H1 (cell line): Measurements from ENCODE around the gene NR5A1. TPM values are rescaled to one million over a fixed set of nuclear protein-coding genes. Genes with fewer than 3 reads are reported as not detected.

Source experiments
- CTCF ChIA-PET: fragments of 300-600 bp; sonication (Branson Sonifier 250); formaldehyde crosslinking; loops from one replicate; lab custom pipeline; 2021; ENCODE audit not compliant: partially characterized antibody; lab: Charles Lee
- POLR2A ChIA-PET: fragments of 300-600 bp; sonication (Branson Sonifier 250); formaldehyde crosslinking; loops from one replicate; lab custom pipeline; 2021; ENCODE audit warnings: inconsistent platforms; ENCODE audit not compliant: partially characterized antibody; lab: Charles Lee
- DNase-seq, 2 experiments: peaks; one replicate each; pipeline versions ENCODE4 v3.0.0 to v3.0.0-alpha.2; 2010 to 2022; ENCODE audit warnings: low spot score in 2 of 2, low read depth in 1 of 2, mixed read lengths in 1 of 2
- FAIRE-seq: peaks from 2 replicates; lab custom pipeline; 2011; peaks lifted over from hg19 to GRCh38; lab: Jason Lieb, UNC
- H2AFZ ChIP-seq: 2 replicates; pipeline ENCODE4 v1.8.1; 2012; ENCODE audit warnings: low read length, inconsistent platforms
- H2AK5ac ChIP-seq: 2 replicates; pipeline ENCODE4 v1.6.1; 2013; ENCODE audit warnings: low read depth, low read length
- H2BK120ac ChIP-seq: replicated peaks from 2 replicates; pipeline ENCODE3; 2013; ENCODE audit warnings: low read depth, low read length, inconsistent platforms
- H2BK12ac ChIP-seq: 2 replicates; pipeline ENCODE4 v1.6.1; 2013; ENCODE audit warnings: low read depth, low read length
- H2BK15ac ChIP-seq: 2 replicates; pipeline ENCODE4 v1.6.1; 2013; ENCODE audit warnings: low read length
- H2BK20ac ChIP-seq: 2 replicates; pipeline ENCODE4 v1.6.1; 2013; ENCODE audit warnings: low read length
- H2BK5ac ChIP-seq: 2 replicates; pipeline ENCODE4 v1.6.1; 2013; ENCODE audit warnings: low read depth, low read length
- H3K14ac ChIP-seq: 2 replicates; pipeline ENCODE4 v1.6.1; 2013; ENCODE audit warnings: inconsistent platforms; ENCODE audit not compliant: insufficient read length
- H3K18ac ChIP-seq: 2 replicates; pipeline ENCODE4 v1.6.1; 2013; ENCODE audit warnings: low read length; ENCODE audit errors: extremely low read depth
- H3K23ac ChIP-seq: 2 replicates; pipeline ENCODE4 v1.6.1; 2013; ENCODE audit warnings: inconsistent platforms; ENCODE audit not compliant: insufficient read length
- H3K23me2 ChIP-seq: 2 replicates; pipeline ENCODE4 v1.6.1; 2013; ENCODE audit warnings: low read depth, low read length
- H3K27ac ChIP-seq: 2 replicates; pipeline ENCODE4 v1.6.1; 2011; ENCODE audit warnings: low read depth, low read length, inconsistent platforms
- H3K27me3 ChIP-seq, 4 experiments: replicated peaks in 1 of 4; 1 replicate in 1 of 4; 2 replicates in 3 of 4; pipeline versions ENCODE4 v1.6.1 to v1.8.1; 2011 to 2013; ENCODE audit warnings: low read length in 3 of 4, mild to moderate bottlenecking in 3 of 4, inconsistent platforms in 2 of 4, mixed read lengths in 2 of 4, moderate library complexity in 1 of 4; ENCODE audit not compliant: control insufficient read depth in 3 of 4, insufficient read depth in 3 of 4; ENCODE audit errors: extremely low read depth in 1 of 4
- H3K36me3 ChIP-seq, 4 experiments: 2 replicates each; pipeline versions ENCODE4 v1.6.1 to v1.8.1; 2011 to 2013; ENCODE audit warnings: mild to moderate bottlenecking in 4 of 4, low read length in 3 of 4, moderate library complexity in 2 of 4, control low read depth in 1 of 4, inconsistent platforms in 1 of 4; ENCODE audit not compliant: insufficient read depth in 4 of 4, control insufficient read depth in 2 of 4
- H3K4ac ChIP-seq: replicated peaks from 2 replicates; pipeline ENCODE3; 2013; ENCODE audit warnings: low read length, low read depth, mixed read lengths, inconsistent platforms; ENCODE audit not compliant: insufficient read length
- H3K4me1 ChIP-seq, 4 experiments: replicated peaks in 1 of 4; 1 replicate in 1 of 4; 2 replicates in 3 of 4; pipeline versions ENCODE4 v1.6.1 to v1.8.1; 2011 to 2013; ENCODE audit warnings: low read length in 3 of 4, inconsistent platforms in 2 of 4, mixed read lengths in 1 of 4; ENCODE audit not compliant: insufficient read depth in 4 of 4, control insufficient read depth in 3 of 4
- H3K4me2 ChIP-seq, 2 experiments: 2 replicates each; pipeline versions ENCODE4 v1.6.1 to v1.8.1; 2011 to 2013; ENCODE audit warnings: low read depth in 2 of 2, low read length in 2 of 2, control low read depth in 1 of 2, inconsistent platforms in 1 of 2, mild to moderate bottlenecking in 1 of 2; ENCODE audit not compliant: insufficient read depth in 1 of 2
- H3K4me3 ChIP-seq, 4 experiments: fragments of 200-600, 300-600 bp in 1 of 4; sonication (generic), shearing (Covaris generic), sonication (Bioruptor Twin) in 1 of 4; 2 replicates each; pipeline versions ENCODE4 v1.5.1 to v1.8.1; 2011 to 2016; ENCODE audit warnings: low read length in 4 of 4, low read depth in 3 of 4, control low read depth in 2 of 4, inconsistent platforms in 2 of 4, mild to moderate bottlenecking in 2 of 4, mixed read lengths in 1 of 4, moderate library complexity in 1 of 4; ENCODE audit not compliant: insufficient read depth in 2 of 4; ENCODE audit errors: extremely low read depth in 1 of 4
- H3K56ac ChIP-seq: replicated peaks from 2 replicates; pipeline ENCODE3; 2013; ENCODE audit warnings: low read depth, mild to moderate bottlenecking, mixed read lengths, low read length, inconsistent platforms; ENCODE audit not compliant: insufficient read length
- H3K79me1 ChIP-seq: 2 replicates; pipeline ENCODE4 v1.6.1; 2013; ENCODE audit warnings: low read depth, low read length, control low read depth
- H3K79me2 ChIP-seq, 2 experiments: 2 replicates each; pipeline versions ENCODE4 v1.6.1 to v1.8.1; 2012 to 2013; ENCODE audit warnings: low read length in 2 of 2, mild to moderate bottlenecking in 2 of 2, inconsistent platforms in 1 of 2; ENCODE audit not compliant: insufficient read depth in 2 of 2, control insufficient read depth in 1 of 2
- H3K9ac ChIP-seq, 4 experiments: replicated peaks in 1 of 4; 1 replicate in 1 of 4; 2 replicates in 3 of 4; pipeline versions ENCODE4 v1.6.1 to v1.8.1; 2011 to 2013; ENCODE audit warnings: low read depth in 3 of 4, low read length in 3 of 4, control low read depth in 2 of 4, mild to moderate bottlenecking in 2 of 4, moderate library complexity in 2 of 4, inconsistent platforms in 1 of 4; ENCODE audit errors: extremely low read depth in 1 of 4
- H3K9me3 ChIP-seq, 2 experiments: 2 replicates each; pipeline versions ENCODE4 v1.6.1 to v1.8.1; 2012 to 2013; ENCODE audit warnings: mild to moderate bottlenecking in 2 of 2, moderate library complexity in 2 of 2, control low read depth in 1 of 2, inconsistent platforms in 1 of 2, low read depth in 1 of 2, low read length in 1 of 2, mixed read lengths in 1 of 2; ENCODE audit not compliant: insufficient read depth in 2 of 2
- H4K20me1 ChIP-seq, 2 experiments: replicated peaks in 1 of 2; 2 replicates each; pipeline versions ENCODE3 to v1.8.1; 2011 to 2013; ENCODE audit warnings: inconsistent platforms in 2 of 2, low read length in 2 of 2, mild to moderate bottlenecking in 1 of 2; ENCODE audit not compliant: insufficient read depth in 2 of 2, control insufficient read depth in 1 of 2
- H4K5ac ChIP-seq: 2 replicates; pipeline ENCODE4 v1.6.1; 2013; ENCODE audit warnings: low read length, low read depth, mixed read lengths, inconsistent platforms; ENCODE audit not compliant: insufficient read length
- H4K8ac ChIP-seq: 2 replicates; pipeline ENCODE4 v1.8.0; 2013; ENCODE audit warnings: mild to moderate bottlenecking, moderate library complexity, low read length, inconsistent platforms; ENCODE audit not compliant: insufficient read depth; ENCODE audit errors: extremely low read depth
- H4K91ac ChIP-seq: replicated peaks from 2 replicates; pipeline ENCODE3; 2013; ENCODE audit warnings: low read length, mixed read lengths, inconsistent platforms; ENCODE audit not compliant: insufficient read length
- CBX5 ChIP-seq: fragments of 300-800, 300-1000 bp; sonication (generic); IDR thresholded peaks from 2 replicates; pipeline ENCODE4 v1.7.1; 2016; ENCODE audit warnings: antibody characterized with exemption, low read length, low read depth
- CEBPB ChIP-seq: IDR thresholded peaks from 2 replicates; pipeline ENCODE4 v1.6.1; 2012; ENCODE audit warnings: low read depth, low read length
- HDAC2 ChIP-seq, 2 experiments: fragments of 300-600 bp in 1 of 2; sonication (generic) in 1 of 2; IDR thresholded peaks; 2 replicates each; pipeline ENCODE4 v1.6.1; 2011 to 2012; ENCODE audit warnings: low read depth in 2 of 2, low read length in 2 of 2, mild to moderate bottlenecking in 2 of 2, moderate library complexity in 2 of 2, borderline replicate concordance in 1 of 2, inconsistent platforms in 1 of 2
- HDAC6 ChIP-seq: IDR thresholded peaks from one replicate; pipeline ENCODE4 v1.7.1; 2012; ENCODE audit warnings: low read depth, mild to moderate bottlenecking, inconsistent platforms, low read length, moderate library complexity
- RAD21 ChIP-seq, 2 experiments: IDR thresholded peaks in 1 of 2; conservative IDR thresholded peaks in 1 of 2; 2 replicates each; pipeline ENCODE4 v1.6.1; 2011; ENCODE audit warnings: low read depth in 2 of 2, low read length in 2 of 2, improper control_type of control experiment in 1 of 2, inconsistent platforms in 1 of 2, mild to moderate bottlenecking in 1 of 2, moderate library complexity in 1 of 2
- RNF2 ChIP-seq: fragments of 200-900, 300-1000 bp; sonication (generic); IDR thresholded peaks from 2 replicates; pipeline ENCODE4 v1.7.1; 2016; ENCODE audit warnings: borderline replicate concordance, low read depth, mild to moderate bottlenecking, antibody characterized with exemption, low read length; ENCODE audit not compliant: poor library complexity, severe bottlenecking; ENCODE audit errors: missing control alignments
- TAF1 ChIP-seq: IDR thresholded peaks from 2 replicates; pipeline ENCODE4 v1.6.1; 2011; ENCODE audit warnings: mild to moderate bottlenecking, low read depth, low read length
- WGBS, 2 experiments: shearing (Covaris generic) in 1 of 2; methylation state at CpG; one replicate each; pipeline versions ENCODE4 v1.1.6 to v1.1.7; 2013 to 2015; ENCODE audit warnings: low lambda C conversion rate in 2 of 2, mixed read lengths in 2 of 2, inconsistent platforms in 1 of 2, low coverage in 1 of 2, missing lambda C conversion rate in 1 of 2; ENCODE audit not compliant: insufficient replicate concordance in 2 of 2, insufficient coverage in 1 of 2, insufficient read length in 1 of 2; ENCODE audit errors: extremely low coverage in 1 of 2, missing lambda C conversion rate in 1 of 2; 5-methylcytosine and 5-hydroxymethylcytosine counted together
- polyA plus RNA-seq, 7 experiments: library from polyadenylated mRNA; depleted of rRNA in 3 of 7; stranded (reverse) in 5 of 7; unstranded in 2 of 7; fragments of >200 nt in 5 of 7; fragments of 200-250 nt in 2 of 7; gene quantifications; 1 replicate in 5 of 7; 2 replicates in 1 of 7; 4 replicates in 1 of 7; pipeline versions ENCODE4 v1.2.1 to v1.2.3, GENCODE V29; 2011 to 2013; ENCODE audit warnings: missing spikeins in 2 of 7, mixed read lengths in 2 of 7
- total RNA-seq: library from RNA; stranded (reverse); fragmentation: NEBNext Ultra II Directional; extraction: Animal tissue kit (Norgen Biotek cat#: 25700); gene quantifications from 2 replicates; pipeline ENCODE4 v1.2.1, GENCODE V29; 2021

The NR5A1 gene
- total and polyA plus RNA-seq, 2 of the 8 experiments (the other 6 are each of a cell fraction or from before 2014, with no cell fraction given): 0.29 to 0.58 TPM

DNA sequence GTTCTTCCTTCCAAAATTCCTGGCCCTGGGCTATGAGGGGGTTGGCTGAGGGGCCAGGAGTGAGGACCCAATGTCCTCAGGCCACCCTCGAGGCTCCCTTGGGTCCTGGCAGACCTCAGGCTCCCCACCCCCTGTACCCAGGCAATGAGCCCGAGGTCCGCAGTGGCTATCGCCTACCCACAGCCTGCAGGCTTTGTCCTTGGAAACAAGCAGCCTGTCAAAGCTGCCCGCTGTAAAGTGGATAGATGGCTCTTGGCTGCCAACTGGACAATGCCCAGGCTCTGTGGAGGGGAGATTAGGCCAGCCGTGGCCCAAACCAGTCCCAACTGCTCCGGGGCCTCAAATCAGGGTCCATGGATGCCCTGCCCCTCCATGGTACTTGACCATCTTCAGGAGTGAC, 59.2 kb downstream of the NR5A1 start:
- POLR2A ChIA-PET: no interaction called here
- CTCF ChIA-PET: interaction anchor here (0.5 to 3.2 kb wide), 15 partner anchors 8 to 193 kb away, joined by 3 to 13 read pairs (median 5); partner anchors contain the start of gene PSMB7

More for the DNA sequence above, 59.2 kb downstream of the NR5A1 start:
- Histone ChIP-seq H2AK5ac (no peak overlapping the region), H4K8ac (no peak overlapping the region), H2BK20ac (no peak overlapping the region), H4K5ac (no peak overlapping the region), H3K14ac (no peak overlapping the region), H3K18ac (no peak overlapping the region), H3K4me2 (no peak overlapping the region), H2BK12ac (no peak overlapping the region), H4K20me1 (no peaks in the 10 kb centered on the region), H3K23me2 (peaks cover 9% of the 10 kb centered on the region; the same call in 1 of the 2 replicates), H3K27ac (no peak overlapping the region), H3K79me1 (no peaks in the 10 kb centered on the region), H3K4me1 (peaks cover 0 to 20% (median 12%) of the 10 kb centered on the region in 4 experiments; a peak in 6 of 7 replicates), H2AFZ (no peak overlapping the region), H3K4ac (no peak overlapping the region), H2BK5ac (no peak overlapping the region), H2BK15ac (no peak overlapping the region), H4K91ac (no peak overlapping the region), H3K56ac (no peak overlapping the region), H3K36me3 (peaks cover 0 to 3% (median 0%) of the 10 kb centered on the region in 4 experiments; a peak in 1 of 8 replicates), H3K27me3 (peaks cover 9 to 25% (median 22%) of the 10 kb centered on the region in 4 experiments), H2BK120ac (no peak overlapping the region), H3K23ac (no peak overlapping the region), H3K4me3 (no peak overlapping the region), H3K9ac (no peak overlapping the region), H3K79me2 (no peaks in the 10 kb centered on the region), H3K9me3 (peaks cover 0 to 3% of the 10 kb centered on the region in 2 experiments; a peak in 2 of 4 replicates)
- FAIRE-seq (no peak), DNase-seq (no peak)
- WGBS, 2 experiments: 88% methylated on average over 7 of the region's 7 CpGs; no CpG with 5 or more reads in 1 of the 2 experiments
- no peak for TF ChIP-seq HDAC2 (IDR thresholded peaks at IDR 0.05; ENCODE audit: borderline replicate concordance in 1 of 2, low read depth in 2 of 2, low read length in 2 of 2)
- TF ChIP-seq RNF2: no peak
- TF ChIP-seq RAD21 (IDR thresholded peaks at IDR 0.05 in 1 of 2, conservative IDR thresholded peaks at IDR 0.05 in 1 of 2; ENCODE audit: low read depth in 2 of 2, low read length in 2 of 2): no peak
- no peak for TF ChIP-seq HDAC6
- TF ChIP-seq CEBPB: no peak
- no peak for TF ChIP-seq TAF1
- TF ChIP-seq CBX5: no peak
